Endometrium (tissue), 2 donors: ENCODE measurements around the gene TSC1.
"Not testable (repeated sequence)": the region's sequence is repeated elsewhere in the genome, so short reads cannot be mapped to it uniquely, and the experiment has no call there.

Source experiments
- FAIRE-seq: peaks from 2 replicates; lab custom pipeline; 2012; peaks lifted over from hg19 to GRCh38; lab: Jason Lieb, UNC
- donor health status: control.
- donor health status: control.

TSC1 gene

DNA sequence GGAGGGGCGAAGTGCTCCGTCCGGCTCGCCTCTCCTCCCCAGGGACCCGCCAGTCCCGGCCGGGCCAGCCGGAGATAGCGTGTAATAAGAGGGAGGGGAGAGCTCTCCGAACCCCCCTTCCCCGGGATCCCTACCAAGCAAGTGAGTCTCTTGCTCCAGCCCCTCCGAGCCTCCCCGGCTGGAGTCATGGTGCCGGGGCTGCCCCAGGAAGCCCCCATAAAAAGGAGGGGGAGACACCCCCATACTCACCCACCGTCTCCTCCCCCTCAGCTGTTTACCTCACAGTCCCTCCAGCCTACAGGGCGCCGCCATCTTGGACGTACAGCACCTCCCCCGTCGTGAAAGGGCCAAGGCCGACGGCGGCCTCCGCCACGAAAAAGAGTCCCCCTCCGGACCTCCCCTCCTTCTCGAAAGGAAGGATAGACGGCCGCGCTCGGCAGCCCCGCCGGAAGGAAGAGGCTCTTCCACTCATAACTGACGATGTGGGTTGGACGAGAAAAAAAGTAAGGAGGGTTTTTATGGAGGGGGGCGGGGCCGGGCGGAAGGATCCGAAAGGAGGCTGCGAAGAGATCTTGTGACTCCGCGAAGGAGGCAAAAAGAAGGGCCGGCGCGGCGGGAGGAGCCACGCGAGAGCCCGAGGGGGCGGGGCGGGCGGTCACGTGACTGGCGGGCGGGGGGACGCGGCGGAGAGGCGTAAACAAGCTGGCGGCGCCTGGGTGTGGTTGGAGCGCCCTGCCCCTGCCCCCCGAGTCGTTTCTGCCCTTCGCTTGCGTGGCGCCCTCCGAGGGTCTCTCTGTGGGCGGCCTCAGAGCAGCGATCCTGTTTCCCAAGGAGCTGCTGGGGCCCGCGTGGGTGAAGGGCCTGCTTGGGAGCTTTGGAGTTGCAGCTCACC lies at the start of gene TSC1:
TSS of gene TSC1 (minus strand) at position 323 of the 892 bp plus-strand sequence. CDS start 15,744 bp downstream, outside the sequence.
- FAIRE-seq = no peak

GRCh38 chr9:132993511-132993939 lies 49.1 kb upstream of the TSC1 start:
- FAIRE-seq = no peak

DNA sequence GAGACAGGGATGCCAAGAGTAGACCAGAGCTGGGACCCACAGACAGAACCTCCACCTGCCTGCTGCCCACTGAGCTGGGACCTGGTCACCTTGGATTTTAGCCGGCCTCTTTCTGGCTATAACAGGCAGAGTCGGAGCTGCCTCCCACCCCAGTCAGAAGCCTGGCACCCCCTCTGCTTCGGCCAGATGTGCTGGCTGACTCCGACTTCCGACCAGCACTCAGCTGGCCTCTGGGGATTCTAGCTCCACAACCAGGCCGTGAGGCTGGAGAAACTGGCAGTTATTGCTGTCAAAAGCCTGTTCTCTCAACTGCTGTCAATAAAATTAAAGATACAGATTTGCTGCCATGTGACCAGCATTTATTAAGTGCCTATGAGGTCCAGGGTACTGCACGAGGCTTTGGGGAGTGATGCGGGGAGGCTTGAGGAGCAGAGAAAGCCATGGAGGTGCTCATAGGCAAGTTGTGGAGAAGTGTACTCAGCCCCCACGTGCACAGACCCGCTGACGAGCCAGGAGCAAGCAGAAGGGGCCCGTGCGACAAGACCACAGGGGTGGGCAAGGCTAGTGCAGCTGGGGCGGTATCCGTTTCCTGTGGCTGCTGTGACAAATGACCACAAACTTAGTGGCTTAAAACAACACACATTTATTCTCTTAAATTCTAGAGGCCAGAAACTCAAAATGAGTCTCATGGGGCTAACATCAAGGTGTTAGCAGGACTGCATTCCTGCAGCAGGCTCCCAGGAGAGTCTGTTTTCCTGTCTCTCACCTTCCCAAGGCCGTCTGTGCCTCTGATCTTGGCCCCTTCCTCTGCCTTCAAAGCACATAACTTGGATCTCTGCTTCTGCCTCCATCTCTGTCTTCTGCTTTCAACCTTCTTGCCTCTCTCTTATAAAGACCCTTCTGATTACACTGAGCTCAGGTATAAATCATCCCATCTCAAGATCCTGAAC lies 47.2 kb upstream of the TSC1 start:
- no peak for FAIRE-seq

GRCh38 chr9:132990781-132991180 lies 46.4 kb upstream of the TSC1 start:
- no peak for FAIRE-seq

- not testable (repeated sequence) for FAIRE-seq
Observed at GRCh38 chr9:132989998-132990557, 45.7 kb upstream of the TSC1 start.

DNA sequence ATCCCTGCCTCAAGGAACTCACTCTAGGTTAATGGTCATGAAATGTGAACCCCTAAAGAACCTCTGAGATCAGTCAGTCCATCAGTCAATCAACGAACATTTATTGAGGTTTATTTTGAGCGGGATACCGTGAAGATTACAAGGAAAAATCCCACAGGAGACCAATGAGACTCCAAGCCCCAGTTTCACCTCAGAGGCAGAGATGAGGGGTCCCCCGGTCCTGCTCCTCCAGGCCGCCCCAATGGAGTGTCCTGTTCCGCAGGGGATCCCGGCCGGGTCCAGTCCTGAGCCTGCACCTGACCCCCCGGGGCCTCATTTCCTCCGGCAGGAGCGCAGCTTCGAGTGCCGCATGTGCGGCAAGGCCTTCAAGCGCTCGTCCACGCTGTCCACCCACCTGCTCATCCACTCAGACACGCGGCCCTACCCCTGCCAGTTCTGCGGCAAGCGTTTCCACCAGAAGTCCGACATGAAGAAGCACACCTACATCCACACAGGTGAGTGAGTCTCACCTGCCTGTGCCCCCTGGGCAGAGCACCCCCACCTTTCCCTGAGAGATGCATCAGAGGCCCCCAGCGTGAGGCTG lies 45.1 kb upstream of the TSC1 start:
- FAIRE-seq = no peak

GRCh38 chr9:132989014-132989310 lies 44.5 kb upstream of the TSC1 start:
- FAIRE-seq = no peak

DNA sequence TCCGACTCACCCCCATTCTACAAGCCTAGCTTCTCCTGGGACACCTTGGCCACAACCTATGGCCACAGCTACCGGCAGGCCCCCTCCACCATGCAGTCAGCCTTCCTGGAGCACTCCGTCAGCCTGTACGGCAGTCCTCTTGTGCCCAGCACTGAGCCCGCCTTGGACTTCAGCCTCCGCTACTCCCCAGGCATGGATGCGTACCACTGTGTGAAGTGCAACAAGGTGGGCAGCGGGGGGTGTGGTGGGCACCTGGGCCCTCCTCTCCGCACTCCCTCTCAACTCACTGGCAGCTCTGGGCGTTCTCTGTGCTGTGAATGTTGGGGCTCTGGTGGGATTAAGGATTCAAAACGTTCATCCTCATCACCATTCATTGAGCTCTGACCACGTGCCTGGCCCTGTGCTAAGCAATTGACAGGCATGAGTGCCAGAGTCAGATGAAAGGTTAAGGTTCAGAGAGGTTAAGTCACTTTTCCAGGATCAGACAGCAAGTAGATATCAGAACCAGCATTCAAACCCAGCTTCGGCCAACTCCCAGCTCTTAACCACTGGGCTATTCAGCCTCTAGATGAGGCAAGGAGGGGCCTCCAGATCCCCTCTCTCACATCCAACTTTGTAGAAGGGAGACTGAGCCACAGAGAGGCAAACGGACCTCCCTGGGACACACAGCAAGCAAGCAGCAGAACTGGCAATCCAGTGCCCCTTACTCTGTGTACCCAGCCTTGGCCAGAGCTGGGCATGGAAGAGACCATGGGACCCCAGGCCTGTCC lies 44.0 kb upstream of the TSC1 start:
- FAIRE-seq = no peak

DNA sequence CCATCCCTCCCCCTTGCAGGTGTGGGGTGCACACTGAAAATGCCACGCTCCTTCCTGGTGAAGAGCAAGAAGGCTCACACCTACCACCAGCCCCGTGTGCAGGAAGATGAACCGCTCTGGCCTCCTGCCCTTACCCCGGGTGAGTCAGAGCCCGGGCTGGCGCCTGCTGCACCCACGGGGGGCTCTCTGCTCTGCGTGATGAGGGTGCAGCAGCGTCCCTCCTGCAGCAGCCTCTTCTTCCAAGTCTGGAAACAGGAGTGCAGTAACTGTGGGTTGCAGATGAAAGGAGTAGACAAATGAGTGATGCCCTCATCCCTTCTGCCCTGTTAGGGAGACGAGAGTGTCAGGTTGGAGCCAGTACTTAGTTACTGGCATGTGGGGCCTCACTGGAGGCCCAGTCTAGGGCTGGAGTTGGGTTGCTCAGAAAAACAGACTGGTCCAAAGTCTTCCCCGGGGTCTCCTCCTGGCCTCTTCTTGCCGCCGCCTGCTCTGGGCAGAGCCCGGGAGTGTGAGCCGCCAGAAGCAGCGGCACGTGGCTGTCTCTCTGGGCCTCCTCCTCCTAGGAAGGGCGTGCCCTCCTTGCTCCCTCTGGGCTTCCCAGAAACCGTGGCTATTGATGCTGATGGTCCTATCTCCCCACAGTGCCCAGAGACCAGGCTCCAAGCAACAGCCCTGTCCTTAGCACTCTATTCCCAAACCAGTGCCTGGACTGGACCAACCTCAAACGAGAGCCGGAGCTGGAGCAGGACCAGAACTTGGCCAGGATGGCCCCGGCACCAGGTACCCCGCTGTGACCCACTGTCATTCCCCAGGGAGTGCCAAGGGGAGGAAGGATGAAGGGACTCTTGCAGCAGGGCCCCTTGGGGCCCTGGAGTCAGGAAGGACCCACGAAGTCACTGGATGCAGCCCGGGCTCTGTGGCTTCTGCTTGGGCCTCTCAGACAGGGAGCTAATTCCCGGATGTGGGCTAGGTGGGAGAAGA lies 42.5 kb upstream of the TSC1 start:
- no peak for FAIRE-seq

- no peak for FAIRE-seq
Observed at GRCh38 chr9:132986114-132986513, 41.7 kb upstream of the TSC1 start.

- FAIRE-seq = no peak
Observed at GRCh38 chr9:132985489-132985888, 41.1 kb upstream of the TSC1 start.

DNA sequence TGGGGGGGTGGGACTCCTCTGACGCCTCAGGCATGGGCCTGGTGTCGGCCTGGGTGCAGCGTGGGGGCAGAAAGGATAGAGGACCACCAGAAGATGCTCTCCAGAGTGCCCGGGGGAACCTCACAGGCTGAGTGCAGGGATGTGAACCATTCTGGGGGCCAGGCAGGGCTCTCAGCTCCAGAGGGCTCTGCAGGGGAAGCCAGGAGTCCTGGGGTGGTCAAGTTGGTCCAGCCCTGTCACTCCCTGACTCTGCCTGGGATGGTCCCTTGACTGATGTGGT lies 40.6 kb upstream of the TSC1 start:
- FAIRE-seq = no peak

- no peak for FAIRE-seq
Observed at GRCh38 chr9:132984202-132985070, 40.0 kb upstream of the TSC1 start.

- FAIRE-seq = no peak
Observed at GRCh38 chr9:132983491-132984201, 39.2 kb upstream of the TSC1 start.

DNA sequence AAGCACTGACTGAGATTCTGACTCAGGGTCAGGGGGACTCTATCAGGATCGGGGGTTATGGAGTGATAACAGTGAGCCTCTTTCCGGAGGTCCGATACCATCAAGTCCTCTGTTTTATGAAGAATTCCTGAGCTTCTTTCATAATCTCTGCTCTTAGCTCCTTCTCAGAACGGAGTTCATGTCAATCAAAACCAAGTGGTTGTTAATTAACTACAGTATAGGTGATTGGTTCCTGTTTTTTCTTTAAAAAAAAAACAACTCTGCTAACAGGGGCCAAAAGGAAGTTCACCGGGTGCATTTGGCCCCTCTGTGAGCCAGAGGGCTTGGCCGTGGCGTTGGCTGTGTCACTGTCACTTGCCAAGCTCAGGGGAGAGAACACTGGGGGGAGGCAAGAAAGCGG lies 38.0 kb upstream of the TSC1 start:
- FAIRE-seq = no peak

- no peak for FAIRE-seq
Observed at GRCh38 chr9:132980157-132980556, 35.7 kb upstream of the TSC1 start.

- no peak for FAIRE-seq
Observed at GRCh38 chr9:132978451-132979131, 34.2 kb upstream of the TSC1 start, which contains the start of gene GFI1B. GFI1B (plus strand) TSS chr9:132978694; CDS start chr9:132986679, 7,985 bp downstream.

DNA sequence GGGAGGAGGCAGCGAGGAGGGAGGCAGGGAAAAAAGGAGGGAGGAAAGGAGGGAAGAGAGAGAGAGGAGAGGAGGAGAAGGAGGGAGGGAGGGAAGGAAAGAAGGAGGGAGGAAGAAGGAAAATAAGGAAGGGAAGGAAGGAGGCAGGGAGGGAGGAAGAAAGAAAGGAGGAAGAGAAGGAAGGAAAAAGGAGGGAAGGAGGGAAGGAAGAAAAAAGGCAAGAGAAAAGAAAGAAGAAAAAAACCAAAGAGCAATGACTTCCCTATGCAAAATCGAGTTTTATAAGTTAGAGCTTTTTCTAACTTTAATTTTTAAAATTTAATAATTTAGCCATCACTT lies 33.7 kb upstream of the TSC1 start:
- FAIRE-seq = no peak
